Neural crest cell (in vitro differentiated cells): ENCODE results near the gene PLAU. TPM values are rescaled to one million over a fixed set of nuclear protein-coding genes. Genes with fewer than 3 reads are reported as not detected.

Source experiments
- DNase-seq: peaks from one replicate; pipeline ENCODE4 v3.0.0; 2021; ENCODE audit warnings: low read depth, mixed read lengths, low spot score
- H3K27ac Mint-ChIP-seq: one replicate; pipeline ENCODE4 v1.8.0; 2021; ENCODE audit warnings: mild to moderate bottlenecking, mixed read lengths; ENCODE audit not compliant: unreplicated experiment
- H3K27me3 Mint-ChIP-seq: 2 replicates; pipeline ENCODE4 v1.8.0; 2021; ENCODE audit warnings: low read depth, mild to moderate bottlenecking, mixed read lengths
- H3K36me3 Mint-ChIP-seq: 2 replicates; pipeline ENCODE4 v1.8.0; 2021; ENCODE audit warnings: low read depth, mild to moderate bottlenecking, mixed read lengths
- H3K4me1 Mint-ChIP-seq: 2 replicates; pipeline ENCODE4 v1.8.0; 2021; ENCODE audit warnings: mixed read lengths
- H3K4me3 Mint-ChIP-seq: one replicate; pipeline ENCODE4 v1.8.0; 2021; ENCODE audit warnings: mild to moderate bottlenecking, mixed read lengths
- H3K9me3 Mint-ChIP-seq: 2 replicates; pipeline ENCODE4 v1.8.0; 2021; ENCODE audit warnings: mixed read lengths
- total RNA-seq: library from RNA; stranded (reverse); gene quantifications from 2 replicates; pipeline ENCODE4 v1.2.1, GENCODE V29; 2021
- TF ChIP-seq, protein P1 (sequence below): fragments of 200-600 bp; sonication (generic); conservative IDR thresholded peaks from 2 replicates; pipeline ENCODE4 v1.5.0; 2021; ENCODE audit warnings: antibody characterized with exemption, mild to moderate bottlenecking

Gene PLAU
- total RNA-seq, 1 donor from 2014 or later, result 3.5 TPM

DNA sequence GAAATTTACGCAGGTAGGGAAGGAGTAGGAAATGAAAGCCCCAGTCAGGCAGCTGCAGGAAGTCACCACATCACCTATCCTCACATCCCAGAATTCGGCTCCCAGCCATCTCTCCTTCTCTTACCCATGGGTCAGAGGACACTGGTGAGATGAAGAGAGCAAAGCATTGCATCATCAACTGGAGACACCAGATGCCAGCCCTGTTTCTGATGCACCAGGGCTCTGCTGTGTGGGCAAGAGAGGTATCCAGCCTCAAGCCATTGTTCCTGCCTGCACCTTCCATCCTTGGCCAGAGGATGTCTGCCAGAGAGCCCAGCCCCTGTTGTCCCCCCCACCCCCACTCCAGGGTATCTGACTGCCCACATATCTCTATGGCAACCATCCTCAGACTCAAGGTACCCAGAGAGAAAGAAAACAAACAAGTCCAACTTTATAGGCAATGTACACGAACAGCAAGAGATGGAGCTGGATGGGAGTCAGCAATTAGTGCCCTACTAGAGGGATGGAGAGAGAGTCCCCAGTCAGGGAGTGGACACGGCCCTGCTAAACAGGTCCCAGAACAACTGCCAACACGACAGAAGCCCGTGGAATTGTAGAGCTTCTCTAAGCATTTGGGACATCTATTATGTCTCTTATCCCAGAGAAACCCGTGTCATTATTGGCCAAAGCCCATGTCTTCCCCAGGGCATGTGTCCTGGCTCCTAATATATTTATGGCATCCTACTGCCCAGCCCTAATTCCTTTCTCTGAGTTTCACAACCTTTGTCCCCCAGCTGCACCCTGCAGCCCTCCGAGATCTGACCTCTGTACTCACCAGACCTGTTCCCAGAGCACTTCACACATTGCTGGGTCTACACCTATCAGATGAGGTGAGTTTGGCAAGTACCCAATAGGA is 39.4 kb upstream of the PLAU start:
- no peak overlapping the region for H3K27ac Mint-ChIP-seq
- H3K4me3 Mint-ChIP-seq, result peak overlapping the region; percentile 90
- H3K27me3 Mint-ChIP-seq, result peaks cover 7% of the 10 kb centered on the region
- no peak for DNase-seq
- no peaks in the 10 kb centered on the region for H3K9me3 Mint-ChIP-seq
- TF ChIP-seq, protein P1, sequence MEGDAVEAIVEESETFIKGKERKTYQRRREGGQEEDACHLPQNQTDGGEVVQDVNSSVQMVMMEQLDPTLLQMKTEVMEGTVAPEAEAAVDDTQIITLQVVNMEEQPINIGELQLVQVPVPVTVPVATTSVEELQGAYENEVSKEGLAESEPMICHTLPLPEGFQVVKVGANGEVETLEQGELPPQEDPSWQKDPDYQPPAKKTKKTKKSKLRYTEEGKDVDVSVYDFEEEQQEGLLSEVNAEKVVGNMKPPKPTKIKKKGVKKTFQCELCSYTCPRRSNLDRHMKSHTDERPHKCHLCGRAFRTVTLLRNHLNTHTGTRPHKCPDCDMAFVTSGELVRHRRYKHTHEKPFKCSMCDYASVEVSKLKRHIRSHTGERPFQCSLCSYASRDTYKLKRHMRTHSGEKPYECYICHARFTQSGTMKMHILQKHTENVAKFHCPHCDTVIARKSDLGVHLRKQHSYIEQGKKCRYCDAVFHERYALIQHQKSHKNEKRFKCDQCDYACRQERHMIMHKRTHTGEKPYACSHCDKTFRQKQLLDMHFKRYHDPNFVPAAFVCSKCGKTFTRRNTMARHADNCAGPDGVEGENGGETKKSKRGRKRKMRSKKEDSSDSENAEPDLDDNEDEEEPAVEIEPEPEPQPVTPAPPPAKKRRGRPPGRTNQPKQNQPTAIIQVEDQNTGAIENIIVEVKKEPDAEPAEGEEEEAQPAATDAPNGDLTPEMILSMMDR, result no peak
- H3K36me3 Mint-ChIP-seq, result no peaks in the 10 kb centered on the region
- peaks cover 34% of the 10 kb centered on the region for H3K4me1 Mint-ChIP-seq

DNA sequence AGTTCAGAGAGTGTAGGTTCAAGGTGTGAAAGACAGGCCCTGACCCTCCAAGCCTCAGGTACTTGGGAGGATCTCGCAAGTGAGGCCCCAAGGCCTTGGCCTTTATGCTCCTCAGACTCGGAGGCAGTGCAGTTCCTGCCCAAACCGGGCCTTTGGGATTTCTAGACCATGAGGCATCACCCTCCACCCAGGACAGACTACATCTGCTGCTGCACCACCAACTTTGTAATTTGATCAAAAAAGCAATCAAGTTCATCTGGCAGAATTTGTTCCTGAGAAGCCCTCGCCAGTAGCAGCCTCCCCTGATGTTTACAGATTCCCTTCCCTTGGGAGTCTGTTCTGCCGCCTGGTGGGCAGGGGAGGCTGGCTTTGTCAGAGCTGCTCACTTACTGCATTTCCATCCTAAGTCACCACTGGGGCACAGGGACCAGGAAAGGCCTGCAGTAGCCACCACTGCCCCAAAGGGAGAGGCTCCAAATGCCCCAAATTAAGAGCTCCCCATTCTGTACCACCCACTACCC is 38.7 kb upstream of the PLAU start:
- TF ChIP-seq, protein P1, result peak; percentile 34
- DNase-seq, result no peak
- H3K9me3 Mint-ChIP-seq, result no peaks in the 10 kb centered on the region
- no peaks in the 10 kb centered on the region for H3K36me3 Mint-ChIP-seq
- H3K27ac Mint-ChIP-seq, result no peak overlapping the region
- H3K4me3 Mint-ChIP-seq, result peak overlapping the region; percentile 90
- H3K27me3 Mint-ChIP-seq, result peaks cover 12% of the 10 kb centered on the region
- H3K4me1 Mint-ChIP-seq, result peaks cover 26% of the 10 kb centered on the region

DNA sequence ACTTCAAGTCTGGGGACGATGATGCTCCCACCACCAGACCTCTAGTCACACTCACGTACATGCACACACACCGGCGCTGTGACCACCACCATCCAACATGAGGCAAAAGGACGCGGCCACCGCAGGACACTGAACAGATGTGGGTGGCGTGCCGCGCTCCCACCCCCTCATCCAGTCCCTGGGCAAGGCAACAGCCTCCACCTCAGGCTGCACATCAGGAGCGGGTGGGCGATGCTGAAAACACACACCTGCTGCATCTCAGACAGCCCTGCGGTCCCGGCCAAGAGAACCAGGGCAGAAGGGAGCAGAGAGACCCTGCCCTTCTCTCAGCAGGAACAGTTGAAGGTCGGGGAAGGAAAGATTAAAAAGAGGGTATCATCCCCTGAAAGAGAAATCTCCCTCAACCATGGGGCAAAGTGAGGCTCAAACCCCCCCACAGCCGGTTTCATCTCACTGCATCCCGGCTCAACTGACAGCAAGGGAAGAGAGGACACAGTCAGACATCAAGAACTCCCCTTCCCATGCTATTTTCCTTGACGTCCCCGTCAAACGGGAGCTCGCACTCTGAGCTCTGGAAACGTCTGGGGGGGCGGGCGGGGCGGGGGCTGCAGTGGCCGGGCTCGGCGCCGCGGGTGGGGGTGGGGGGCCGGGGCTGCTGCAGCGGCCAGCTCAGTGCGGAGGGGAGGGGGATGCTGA is 37.6 kb upstream of the PLAU start:
- Mint-ChIP-seq H3K27ac (peak overlapping the region; percentile 57), H3K36me3 (no peaks in the 10 kb centered on the region)

DNA sequence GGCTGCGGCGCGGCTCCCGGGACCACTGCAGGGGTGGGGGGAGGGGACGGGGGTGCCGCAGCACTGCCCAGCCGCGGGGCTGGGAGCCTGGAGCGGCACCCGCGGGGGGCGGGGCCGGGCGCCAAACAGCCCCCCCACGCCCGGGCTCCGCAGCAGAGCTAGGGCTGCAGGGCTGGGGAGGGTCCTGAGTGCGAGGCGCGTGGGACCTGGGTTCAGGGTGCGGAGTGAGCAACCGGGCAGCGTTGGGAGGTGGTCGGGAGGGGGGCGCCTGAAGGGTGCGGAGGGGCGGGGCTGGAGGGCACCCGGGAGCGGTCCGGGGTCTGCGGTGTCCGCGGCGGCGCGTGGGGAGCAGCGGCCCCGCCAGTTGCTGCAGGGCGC is 37.1 kb upstream of the PLAU start:
- no peak for DNase-seq
- no peaks in the 10 kb centered on the region for H3K36me3 Mint-ChIP-seq
- TF ChIP-seq, protein P1, result no peak
- H3K4me1 Mint-ChIP-seq, result peaks cover 23% of the 10 kb centered on the region
- no peak overlapping the region for H3K4me3 Mint-ChIP-seq
- H3K9me3 Mint-ChIP-seq, result no peaks in the 10 kb centered on the region
- H3K27ac Mint-ChIP-seq, result no peak overlapping the region
- H3K27me3 Mint-ChIP-seq, result peaks cover 18% of the 10 kb centered on the region

More for the DNA sequence above, 37.6 kb upstream of the PLAU start:
- Mint-ChIP-seq H3K4me1 (peaks cover 23% of the 10 kb centered on the region), H3K4me3 (peak overlapping the region; percentile 90), H3K9me3 (no peaks in the 10 kb centered on the region), H3K27me3 (peaks cover 18% of the 10 kb centered on the region)
- TF ChIP-seq, protein P1, result no peak
- no peak for DNase-seq

DNA sequence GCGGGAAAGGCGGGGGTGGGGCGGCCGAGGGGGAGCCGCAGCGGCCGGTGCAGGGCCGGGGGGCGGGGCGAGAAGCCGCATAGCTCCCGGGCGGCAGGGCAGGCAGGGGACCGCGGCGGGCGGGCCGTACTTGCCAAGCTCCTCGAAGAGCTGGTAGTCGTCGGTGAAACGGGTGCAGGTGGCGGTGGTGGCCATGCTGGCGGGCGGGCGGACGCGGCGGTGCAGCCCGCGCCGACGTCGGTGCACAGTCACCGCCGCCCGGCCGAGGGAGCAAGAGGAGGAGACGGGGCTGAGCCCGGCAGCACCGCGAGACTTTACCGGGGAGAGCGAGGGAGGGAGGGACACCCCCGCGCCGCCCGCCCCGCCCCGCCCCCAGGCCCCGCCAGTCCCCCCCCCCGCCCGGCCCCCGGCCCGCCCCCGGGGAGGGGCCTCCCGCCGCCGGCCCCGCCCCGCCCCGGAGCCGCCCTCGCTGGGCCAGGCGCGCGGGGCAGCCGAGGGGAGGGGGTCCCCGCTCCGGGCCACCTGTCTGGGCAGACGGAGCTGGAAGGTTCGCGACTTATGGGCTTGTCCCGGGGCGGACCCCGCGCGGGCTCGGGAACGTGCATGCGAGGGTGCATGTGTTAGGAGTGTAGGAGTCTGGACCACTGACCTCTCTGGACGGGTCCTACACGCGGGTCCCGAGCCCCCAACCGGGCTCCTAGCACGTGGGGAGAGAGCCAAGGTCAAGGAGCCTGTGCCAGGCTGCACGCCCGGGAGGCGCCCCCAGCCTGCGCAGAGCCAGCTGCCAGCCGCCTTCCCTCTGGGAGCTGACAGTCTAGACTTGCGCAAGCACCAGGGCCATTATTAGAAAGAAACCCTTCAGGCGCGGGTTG is 36.4 kb upstream of the PLAU start, which contains the start of gene CAMK2G:
CAMK2G (minus strand) TSS at position 289 of the 872 bp plus-strand sequence; CDS start at position 195, 94 bp downstream.
- peak; percentile 50 for DNase-seq
- Mint-ChIP-seq H3K4me1 (peaks cover 24% of the 10 kb centered on the region), H3K36me3 (no peaks in the 10 kb centered on the region), H3K4me3 (peak within 1 kb of the TSS; percentile 90), H3K27ac (peak within 1 kb of the TSS; percentile 57), H3K9me3 (no peaks in the 10 kb centered on the region), H3K27me3 (peaks cover 18% of the 10 kb centered on the region)
- TF ChIP-seq, protein P1, result no peak
